GM12878 (cell line): ENCODE measurements around the gene TEDC1. TPM values are rescaled to one million over a fixed set of nuclear protein-coding genes. Genes with fewer than 3 reads are reported as not detected.
A peak's percentile ranks its signal among the peaks of the same experiment; 100 is the strongest.

ENCODE experiments used
- ATAC-seq: fragments of 200-7000 bp; cut with Tn5 transposase; 3 replicates; pipeline ENCODE4 v1.9.1; 2020; ENCODE audit warnings: mild to moderate bottlenecking, moderate library complexity
- BruUV-seq: library from RNA; stranded (reverse); fragments of 400-500 nt; replicated peaks from 2 replicates; lab custom pipeline; 2021; lab: Mats Ljungman, UMichigan
- CTCF ChIA-PET: fragments of 300-600 bp; sonication (Branson Sonifier 250); formaldehyde crosslinking; extraction: SDS; loops from one replicate; lab custom pipeline; 2021; ENCODE audit warnings: inconsistent platforms; lab: Yijun Ruan, JAX
- POLR2A ChIA-PET: fragments of 350-600 bp; formaldehyde crosslinking; extraction: SDS; loops from one replicate; lab custom pipeline; 2021; ENCODE audit warnings: inconsistent platforms; lab: Charles Lee
- RAD21 ChIA-PET: fragments of 300-600 bp; sonication (Branson Sonifier 250); formaldehyde crosslinking; loops from one replicate; lab custom pipeline; 2023; ENCODE audit warnings: antibody characterized with exemption; ENCODE audit not compliant: unreplicated experiment; lab: Charles Lee
- SMC1A ChIA-PET: fragments of 300-600 bp; sonication (Branson Sonifier 250); formaldehyde crosslinking; loops from one replicate; lab custom pipeline; 2023; ENCODE audit not compliant: unreplicated experiment, uncharacterized antibody; lab: Charles Lee
- DNase-seq: peaks from one replicate; pipeline ENCODE4 v3.0.0-alpha.2; 2011; ENCODE audit warnings: low read depth, low spot score
- FAIRE-seq: peaks from 3 replicates; lab custom pipeline; 2011; peaks lifted over from hg19 to GRCh38; lab: Jason Lieb, UNC
- H2AFZ ChIP-seq: 2 replicates; pipeline ENCODE4 v1.6.0; 2011; ENCODE audit warnings: low read depth, low read length, control low read depth; ENCODE audit not compliant: control insufficient read depth
- H3K27ac ChIP-seq: 2 replicates; pipeline ENCODE4 v1.5.1; 2011; ENCODE audit warnings: control low read depth; ENCODE audit not compliant: control insufficient read depth, insufficient read depth
- H3K27me3 ChIP-seq, 2 experiments: replicated peaks in 1 of 2; 2 replicates each; pipeline versions ENCODE4 v1.6.0 to v1.6.1; 2011; ENCODE audit warnings: low read length in 1 of 2; ENCODE audit not compliant: control insufficient read depth in 2 of 2, insufficient read depth in 2 of 2
- H3K36me3 ChIP-seq, 2 experiments: 2 replicates each; pipeline ENCODE4 v1.5.1; 2011; ENCODE audit warnings: low read length in 1 of 2; ENCODE audit not compliant: control insufficient read depth in 2 of 2, insufficient read depth in 2 of 2
- H3K4me1 ChIP-seq: 2 replicates; pipeline ENCODE4 v1.6.1; 2011; ENCODE audit warnings: mild to moderate bottlenecking, low read length, moderate library complexity, mixed read lengths; ENCODE audit not compliant: control insufficient read depth, insufficient read depth
- H3K4me2 ChIP-seq: 2 replicates; pipeline ENCODE4 v1.6.0; 2011; ENCODE audit warnings: control low read depth; ENCODE audit not compliant: control insufficient read depth, insufficient read depth
- H3K4me3 ChIP-seq: fragments of 200-600 bp; sonication (generic); 2 replicates; pipeline ENCODE4 v1.5.1; 2016
- H3K79me2 ChIP-seq: 2 replicates; pipeline ENCODE4 v1.6.0; 2011; ENCODE audit warnings: low read length; ENCODE audit not compliant: control insufficient read depth, insufficient read depth
- H3K9ac ChIP-seq: 2 replicates; pipeline ENCODE4 v1.8.0; 2011; ENCODE audit warnings: low read length, control low read depth, mixed read lengths; ENCODE audit not compliant: control insufficient read depth, insufficient read depth
- H3K9me3 ChIP-seq: replicated peaks from 3 replicates; pipeline ENCODE4 v1.5.1; 2011; ENCODE audit warnings: mild to moderate bottlenecking, low read length; ENCODE audit not compliant: control insufficient read depth, insufficient read depth
- H4K20me1 ChIP-seq: 2 replicates; pipeline ENCODE4 v1.6.0; 2011; ENCODE audit not compliant: control insufficient read depth, insufficient read depth
- BMI1 ChIP-seq: fragments of 450-650 bp; IDR thresholded peaks from 2 replicates; pipeline ENCODE4 v1.6.1; 2016; ENCODE audit warnings: mild to moderate bottlenecking, moderate library complexity, borderline replicate concordance
- CUX1 ChIP-seq: IDR thresholded peaks from 2 replicates; pipeline ENCODE4 v1.6.1; 2012; ENCODE audit warnings: improper control_type of control experiment, low read depth, low read length; ENCODE audit not compliant: insufficient replicate concordance
- HDAC2 ChIP-seq: fragments of 200-600 bp; sonication (generic); IDR thresholded peaks from 2 replicates; pipeline ENCODE4 v1.6.1; 2017
- IKZF1 ChIP-seq: fragments of 450-650 bp; conservative IDR thresholded peaks from 2 replicates; pipeline ENCODE4 v1.6.1; 2017; ENCODE audit warnings: antibody characterized with exemption, mild to moderate bottlenecking
- IRF4 ChIP-seq: IDR thresholded peaks from 2 replicates; pipeline ENCODE4 v1.6.1; 2011; ENCODE audit warnings: low read depth, low read length
- KAT2A ChIP-seq: conservative IDR thresholded peaks from 2 replicates; pipeline ENCODE4 v1.6.1; 2011; ENCODE audit warnings: low read depth, low read length; ENCODE audit not compliant: control insufficient read depth
- MLLT1 ChIP-seq: fragments of 450-650 bp; IDR thresholded peaks from 2 replicates; pipeline ENCODE4 v1.6.1; 2016; ENCODE audit warnings: mild to moderate bottlenecking
- MYB ChIP-seq: fragments of 150-350 bp; IDR thresholded peaks from 2 replicates; pipeline ENCODE4 v1.6.1; 2014; ENCODE audit warnings: mild to moderate bottlenecking, low read depth, low read length, borderline replicate concordance
- NFYA ChIP-seq: IDR thresholded peaks from 2 replicates; pipeline ENCODE4 v1.6.1; 2011; ENCODE audit warnings: low read depth, mild to moderate bottlenecking, low read length, improper control_type of control experiment, borderline replicate concordance
- PBX3 ChIP-seq: IDR thresholded peaks from 2 replicates; pipeline ENCODE4 v1.6.1; 2011; ENCODE audit warnings: mild to moderate bottlenecking, low read depth, low read length, moderate library complexity; ENCODE audit not compliant: insufficient replicate concordance
- PML ChIP-seq: IDR thresholded peaks from 2 replicates; pipeline ENCODE4 v1.6.1; 2012; ENCODE audit warnings: low read length, inconsistent platforms
- RELA ChIP-seq: fragments of 450-650 bp; IDR thresholded peaks from 2 replicates; pipeline ENCODE4 v1.8.0; 2014; ENCODE audit warnings: borderline replicate concordance; ENCODE audit not compliant: partially characterized antibody
- SMAD1 ChIP-seq: fragments of 450-650 bp; IDR thresholded peaks from 2 replicates; pipeline ENCODE4 v1.6.1; 2018; ENCODE audit warnings: mild to moderate bottlenecking, low read depth; ENCODE audit not compliant: partially characterized antibody
- SMARCA5 ChIP-seq: fragments of 450-650 bp; IDR thresholded peaks from 2 replicates; pipeline ENCODE4 v1.6.1; 2017; ENCODE audit warnings: mild to moderate bottlenecking
- SP1 ChIP-seq: IDR thresholded peaks from one replicate; pipeline ENCODE4 v1.6.1; 2011; ENCODE audit warnings: low read depth, low read length
- WGBS: methylation state at CpG from one replicate; pipeline ENCODE4 v1.1.6; 2016; ENCODE audit warnings: low lambda C conversion rate; ENCODE audit not compliant: insufficient replicate concordance, insufficient coverage; ENCODE audit errors: missing lambda C conversion rate; 5-methylcytosine and 5-hydroxymethylcytosine counted together
- in situ Hi-C: fragments of 300-500 bp; cut with MboI; formaldehyde crosslinking; loops from 9 replicates; pipeline ENCODE4 v1.14.3; 2018; ENCODE audit warnings: mixed read lengths
- intact Hi-C: fragments of 100-400 bp; cut with micrococcal nuclease; formaldehyde crosslinking; loops from one replicate; pipeline ENCODE4 v1.14.2; 2022; ENCODE audit not compliant: unreplicated experiment
- polyA plus RNA-seq, 11 experiments: library from polyadenylated mRNA; depleted of rRNA in 4 of 11; unstranded in 6 of 11; stranded (reverse) in 5 of 11; fragments of >200 nt; fragmentation: Nextera tagmentation in 4 of 11; fragmentation: Illumina TruSeq in 1 of 11; extraction: Ambion mirVana in 4 of 11; extraction: Trizol in 1 of 11; gene quantifications; 1 replicate in 1 of 11; 2 replicates in 10 of 11; pipeline versions ENCODE4 v1.2.1 to v1.2.3, GENCODE V29; 2011 to 2016; ENCODE audit warnings: inconsistent platforms in 2 of 11, missing spikeins in 2 of 11, low read depth in 1 of 11
- total RNA-seq, 4 experiments: library from RNA; depleted of rRNA in 3 of 4; stranded (reverse); fragments of >200 nt in 3 of 4; fragmentation: Illumina TruSeq in 1 of 4; extraction: Trizol in 1 of 4; gene quantifications; 2 replicates each; pipeline versions ENCODE4 v1.2.1 to v1.2.3, GENCODE V29; 2013 to 2021

The TEDC1 gene
- total and polyA plus RNA-seq, 10 of the 15 experiments (the other 5 are each of a cell fraction or from before 2014, with no cell fraction given): 0.19 to 34.2 (median 14.5) TPM

GRCh38 chr14:105537580-105538474 lies 46.8 kb downstream of the TEDC1 start:
- Histone ChIP-seq H3K79me2 (no peaks in the 10 kb centered on the region), H3K4me3 (no peak overlapping the region), H2AFZ (no peak overlapping the region), H3K27ac (no peak overlapping the region), H3K9me3 (no peaks in the 10 kb centered on the region), H4K20me1 (no peaks in the 10 kb centered on the region), H3K4me2 (no peak overlapping the region), H3K9ac (no peak overlapping the region), H3K36me3 (no peaks in the 10 kb centered on the region), H3K4me1 (no peaks in the 10 kb centered on the region), H3K27me3 (no peaks in the 10 kb centered on the region; a peak in 2 of 4 replicates)
- intact Hi-C loops: loop anchor here (10.0 kb wide), 2 partner anchors 637 to 877 kb away; no protein-coding TSS in a partner anchor
- in situ Hi-C loops: loop anchor here (10.0 kb wide), 2 partner anchors 467 to 627 kb away; no protein-coding TSS in a partner anchor
- BruUV-seq: no TSS peak
- ChIA-PET RAD21 (interaction anchor here (0.9 kb wide), 1 partner anchor 880 kb away, joined by 4 read pairs; no protein-coding TSS in a partner anchor), SMC1A (interaction anchor here (0.7 kb wide), 1 partner anchor 937 kb away, joined by 3 read pairs; no protein-coding TSS in a partner anchor), POLR2A (no interaction called here), CTCF (interaction anchor here (0.6 to 2.5 kb wide), 10 partner anchors 11 to 834 kb away, joined by 3 to 9 read pairs (median 3); no protein-coding TSS in a partner anchor)
- 13% methylated on average over 27 of the region's 30 CpGs for WGBS
- ATAC-seq: peak; percentile 98
- peak; percentile 47 for FAIRE-seq
- DNase-seq: no peak
- no peak for TF ChIP-seq SP1
- TF ChIP-seq PBX3: no peak
- TF ChIP-seq MLLT1: no peak
- TF ChIP-seq NFYA: no peak
- no peak for TF ChIP-seq IRF4
- no peak for TF ChIP-seq HDAC2
- no peak for TF ChIP-seq RELA
- no peak for TF ChIP-seq MYB
- TF ChIP-seq KAT2A: no peak
- TF ChIP-seq IKZF1: no peak
- TF ChIP-seq PML: no peak
- TF ChIP-seq CUX1: no peak
- TF ChIP-seq SMARCA5: no peak
- no peak for TF ChIP-seq SMAD1
- no peak for TF ChIP-seq BMI1
